Measurements from ENCODE around the gene LRMDA.

Gene LRMDA

GRCh38 chr10:75957314-75958120, 526.1 kb downstream of the LRMDA start:
- DNase-seq (ENCODE audit: low spot score), result no peak

GRCh38 chr10:75959209-75959608, 527.8 kb downstream of the LRMDA start:
- no peak for DNase-seq (ENCODE audit: low spot score)

GRCh38 chr10:75959912-75960311, 528.5 kb downstream of the LRMDA start:
- DNase-seq (ENCODE audit: low spot score), result no peak

- no peak for DNase-seq (ENCODE audit: low spot score)
Observed at GRCh38 chr10:75962395-75963061, 531.1 kb downstream of the LRMDA start.

GRCh38 chr10:75967491-75967890, 536.1 kb downstream of the LRMDA start:
- peak; percentile 66 for DNase-seq (ENCODE audit: low spot score)

- no peak for DNase-seq (ENCODE audit: low spot score)
Observed at GRCh38 chr10:75969031-75969430, 537.6 kb downstream of the LRMDA start.

GRCh38 chr10:75971402-75972211, 540.2 kb downstream of the LRMDA start:
- no peak for DNase-seq (ENCODE audit: low spot score)

GRCh38 chr10:75972491-75973276, 541.3 kb downstream of the LRMDA start:
- no peak for DNase-seq (ENCODE audit: low spot score)

- DNase-seq (ENCODE audit: low spot score), result no peak
Observed at GRCh38 chr10:75974080-75974479, 542.7 kb downstream of the LRMDA start.

GRCh38 chr10:75976681-75977080, 545.3 kb downstream of the LRMDA start:
- DNase-seq (ENCODE audit: low spot score), result no peak

- DNase-seq (ENCODE audit: low spot score), result no peak
Observed at GRCh38 chr10:75977139-75977538, 545.7 kb downstream of the LRMDA start.

GRCh38 chr10:75978213-75978612, 546.8 kb downstream of the LRMDA start:
- DNase-seq (ENCODE audit: low spot score), result no peak

GRCh38 chr10:75980419-75981002, 549.1 kb downstream of the LRMDA start:
- no peak for DNase-seq (ENCODE audit: low spot score)

GRCh38 chr10:75982611-75983369, 551.4 kb downstream of the LRMDA start:
- DNase-seq (ENCODE audit: low spot score), result no peak

- DNase-seq (ENCODE audit: low spot score), result no peak
Observed at GRCh38 chr10:75984067-75984466, 552.6 kb downstream of the LRMDA start.

- DNase-seq (ENCODE audit: low spot score), result no peak
Observed at GRCh38 chr10:75987616-75988015, 556.2 kb downstream of the LRMDA start.

GRCh38 chr10:75994357-75995040, 563.1 kb downstream of the LRMDA start:
- no peak for DNase-seq (ENCODE audit: low spot score)

- DNase-seq (ENCODE audit: low spot score), result no peak
Observed at GRCh38 chr10:75995041-75995430, 563.6 kb downstream of the LRMDA start.

- DNase-seq (ENCODE audit: low spot score), result no peak
Observed at GRCh38 chr10:75995720-75996119, 564.3 kb downstream of the LRMDA start.

- DNase-seq (ENCODE audit: low spot score), result no peak
Observed at GRCh38 chr10:75999001-75999400, 567.6 kb downstream of the LRMDA start.

Measured in iPS-NIHi11 (cell line).